Stomach smooth muscle (tissue), 2 donors: ENCODE data around the gene NELFE.
A peak's percentile ranks its signal among the peaks of the same experiment; 100 is the strongest.

Experiments
- H3K27ac ChIP-seq: one replicate; pipeline ENCODE4 v1.7.0; 2013; ENCODE audit warnings: mild to moderate bottlenecking, low read length, inconsistent platforms
- H3K27me3 ChIP-seq, 2 donors: one replicate each; pipeline ENCODE4 v1.7.0; 2013; ENCODE audit warnings: low read length in 2 of 2; ENCODE audit not compliant: insufficient read depth in 2 of 2, control insufficient read depth in 1 of 2
- H3K36me3 ChIP-seq, 2 donors: one replicate each; pipeline ENCODE4 v1.7.0; 2013; ENCODE audit warnings: low read length in 2 of 2; ENCODE audit not compliant: control insufficient read depth in 2 of 2, insufficient read depth in 2 of 2
- H3K4me1 ChIP-seq: one replicate; pipeline ENCODE4 v1.7.0; 2013; ENCODE audit warnings: low read length; ENCODE audit not compliant: control insufficient read depth, insufficient read depth
- H3K4me3 ChIP-seq, 2 donors: one replicate each; pipeline ENCODE4 v1.7.0; 2013; ENCODE audit warnings: low read length in 2 of 2
- H3K9ac ChIP-seq, 2 donors: one replicate each; pipeline ENCODE4 v1.7.0; 2013; ENCODE audit warnings: low read length in 2 of 2, mild to moderate bottlenecking in 1 of 2
- H3K9me3 ChIP-seq, 2 donors: one replicate each; pipeline ENCODE4 v1.7.0; 2013; ENCODE audit warnings: low read length in 2 of 2; ENCODE audit not compliant: control insufficient read depth in 2 of 2
- donor health status: healthy.
- donor health status: Pancreatic carcinoma.

NELFE gene

GRCh38 chr6:31971993-31972708 is 13.4 kb upstream of the NELFE start, which contains the start of gene DXO:
TSS of gene DXO (minus strand) at chr6:31972138. CDS start at chr6:31971675, 463 bp downstream.
- peak within 1 kb of the TSS; percentile 75 to 97 for H3K4me3 ChIP-seq
- H3K27me3 ChIP-seq, result no peaks in the 10 kb centered on the region
- peak within 1 kb of the TSS; percentile 98 for H3K27ac ChIP-seq
- peak within 1 kb of the TSS; percentile 74 to 99 for H3K9ac ChIP-seq
- H3K36me3 ChIP-seq, result peaks cover 16 to 20% of the 10 kb centered on the region in 2 donors
- H3K9me3 ChIP-seq, result no peaks in the 10 kb centered on the region
- peaks cover 42% of the 10 kb centered on the region for H3K4me1 ChIP-seq

GRCh38 chr6:31971279-31971992 is 12.7 kb upstream of the NELFE start:
- peaks cover 42% of the 10 kb centered on the region for H3K4me1 ChIP-seq
- H3K27me3 ChIP-seq, result no peaks in the 10 kb centered on the region
- peak overlapping the region; percentile 98 for H3K27ac ChIP-seq
- peak overlapping the region; percentile 75 to 97 for H3K4me3 ChIP-seq
- H3K36me3 ChIP-seq, result peaks cover 23 to 27% of the 10 kb centered on the region in 2 donors
- H3K9me3 ChIP-seq, result no peaks in the 10 kb centered on the region
- H3K9ac ChIP-seq, result peak overlapping the region; percentile 74 to 99

- no peaks in the 10 kb centered on the region for H3K27me3 ChIP-seq
- H3K9me3 ChIP-seq, result no peaks in the 10 kb centered on the region
- peak overlapping the region; percentile 98 for H3K27ac ChIP-seq
- H3K36me3 ChIP-seq, result peaks cover 25 to 34% of the 10 kb centered on the region in 2 donors
- peaks cover 42% of the 10 kb centered on the region for H3K4me1 ChIP-seq
- peak overlapping the region; percentile 74 to 99 for H3K9ac ChIP-seq
- peak overlapping the region; percentile 75 to 97 for H3K4me3 ChIP-seq
Observed at GRCh38 chr6:31970604-31971271, 12.0 kb upstream of the NELFE start.

- Histone ChIP-seq H3K36me3 (peaks cover 28 to 41% of the 10 kb centered on the region in 2 donors), H3K27ac (peak overlapping the region; percentile 98), H3K27me3 (no peaks in the 10 kb centered on the region), H3K4me3 (peak overlapping the region in 1 of 2 donors; percentile 97), H3K4me1 (peaks cover 42% of the 10 kb centered on the region), H3K9me3 (no peaks in the 10 kb centered on the region), H3K9ac (no peak overlapping the region)
Observed at GRCh38 chr6:31969712-31970603, 11.2 kb upstream of the NELFE start.

GRCh38 chr6:31968791-31969711 is 10.3 kb upstream of the NELFE start:
- Histone ChIP-seq H3K9me3 (no peaks in the 10 kb centered on the region), H3K4me1 (peaks cover 42% of the 10 kb centered on the region)

GRCh38 chr6:31968326-31968725 is 9.6 kb upstream of the NELFE start:
- Histone ChIP-seq H3K9ac (no peak overlapping the region), H3K4me3 (no peak overlapping the region), H3K4me1 (peaks cover 39% of the 10 kb centered on the region), H3K9me3 (no peaks in the 10 kb centered on the region), H3K27ac (no peak overlapping the region), H3K27me3 (no peaks in the 10 kb centered on the region), H3K36me3 (peaks cover 39 to 52% of the 10 kb centered on the region in 2 donors)

More at GRCh38 chr6:31968791-31969711, 10.3 kb upstream of the NELFE start:
- Histone ChIP-seq H3K27me3 (no peaks in the 10 kb centered on the region), H3K9ac (no peak overlapping the region), H3K36me3 (peaks cover 32 to 46% of the 10 kb centered on the region in 2 donors), H3K4me3 (no peak overlapping the region), H3K27ac (no peak overlapping the region)

- Histone ChIP-seq H3K27ac (no peak overlapping the region), H3K36me3 (peaks cover 43 to 54% of the 10 kb centered on the region in 2 donors), H3K9ac (no peak overlapping the region), H3K9me3 (no peaks in the 10 kb centered on the region), H3K4me1 (peaks cover 35% of the 10 kb centered on the region), H3K4me3 (no peak overlapping the region), H3K27me3 (no peaks in the 10 kb centered on the region)
Observed at GRCh38 chr6:31967926-31968320, 9.2 kb upstream of the NELFE start.

GRCh38 chr6:31966997-31967925 is 8.5 kb upstream of the NELFE start:
- Histone ChIP-seq H3K36me3 (peaks cover 49 to 61% of the 10 kb centered on the region in 2 donors), H3K9me3 (no peaks in the 10 kb centered on the region), H3K27me3 (no peaks in the 10 kb centered on the region), H3K4me1 (peaks cover 29% of the 10 kb centered on the region), H3K9ac (no peak overlapping the region), H3K4me3 (no peak overlapping the region), H3K27ac (no peak overlapping the region)

GRCh38 chr6:31966506-31966905 is 7.7 kb upstream of the NELFE start:
- Histone ChIP-seq H3K27me3 (no peaks in the 10 kb centered on the region), H3K4me1 (peaks cover 23% of the 10 kb centered on the region), H3K9ac (no peak overlapping the region), H3K4me3 (no peak overlapping the region), H3K27ac (no peak overlapping the region), H3K9me3 (no peaks in the 10 kb centered on the region), H3K36me3 (peaks cover 56 to 69% of the 10 kb centered on the region in 2 donors)
